GM23338 (cell line): ENCODE measurements around the gene ZBTB8B.
"Not testable (repeated sequence)": the region's sequence is repeated elsewhere in the genome, so short reads cannot be mapped to it uniquely, and the experiment has no call there.

Source experiments
- CTCF ChIP-seq, 2 experiments: fragments of 200-600 bp in 1 of 2; sonication (generic) in 1 of 2; conservative IDR thresholded peaks; 2 replicates each; pipeline versions ENCODE4 v1.5.1 to v1.6.1; 2016 to 2017; ENCODE audit warnings: antibody characterized with exemption in 2 of 2, low read depth in 2 of 2, mild to moderate bottlenecking in 2 of 2, moderate library complexity in 1 of 2
- EZH2 ChIP-seq: fragments of 200-600 bp; sonication (generic); IDR thresholded peaks from one replicate; pipeline ENCODE4 v1.8.0; 2017; ENCODE audit warnings: antibody characterized with exemption, mild to moderate bottlenecking, low read depth; ENCODE audit not compliant: unreplicated experiment
- EZH2phosphoT487 ChIP-seq: fragments of 200-600 bp; sonication (generic); IDR thresholded peaks from one replicate; pipeline ENCODE4 v1.8.1; 2018; ENCODE audit warnings: antibody characterized with exemption; ENCODE audit not compliant: unreplicated experiment
- POLR2AphosphoS5 ChIP-seq: IDR thresholded peaks from 2 replicates; pipeline ENCODE4 v1.6.1; 2016; ENCODE audit warnings: antibody characterized with exemption, low read depth
- ZNF462 ChIP-seq: fragments of 250-450 bp; sonication (Bioruptor Pico); IDR thresholded peaks from 2 replicates; pipeline ENCODE4 v1.5.0; 2020; ENCODE audit warnings: mild to moderate bottlenecking, moderate library complexity

DNA sequence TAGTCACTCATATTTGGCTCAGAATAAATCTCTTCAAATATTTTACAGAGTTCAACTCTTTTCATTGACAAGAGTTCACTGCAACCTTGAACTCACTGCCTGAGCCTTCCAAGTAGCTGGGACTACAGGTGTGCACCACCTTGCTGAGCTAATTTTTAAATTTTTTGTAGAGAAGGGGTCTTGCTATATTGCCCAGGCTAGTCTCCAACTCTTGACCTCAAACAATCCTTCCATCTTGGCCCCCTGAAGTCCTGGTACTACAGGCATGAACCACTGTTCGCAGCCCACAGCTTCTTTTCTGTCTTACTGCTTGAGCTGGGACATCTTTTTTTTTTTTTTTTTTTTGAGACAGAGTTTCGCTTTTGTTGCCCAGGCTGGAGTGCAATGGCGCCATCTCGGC, 26.1 kb upstream of the ZBTB8B start:
- not testable (repeated sequence) for TF ChIP-seq EZH2; ZNF462 (CRISPR knock-in tag); CTCF (conservative IDR thresholded peaks at IDR 0.05; ENCODE audit: low read depth in 2 of 2); EZH2phosphoT487; POLR2AphosphoS5
